Measurements from ENCODE around the gene INTS1.

Gene INTS1

GRCh38 chr7:1437155-1437880, 66.9 kb downstream of the INTS1 start:
- H3K9ac ChIP-seq (ENCODE audit: low read length), result no peak overlapping the region
- no peak overlapping the region for H3K27ac ChIP-seq (ENCODE audit: low read depth, low read length)
- H3K36me3 ChIP-seq (ENCODE audit: insufficient read depth, low read length), result no peaks in the 10 kb centered on the region
- H3K4me1 ChIP-seq (ENCODE audit: insufficient read depth, low read length), result no peaks in the 10 kb centered on the region
- H3K4me3 ChIP-seq (ENCODE audit: low read depth in 1 of 2, low read length in 2 of 2), result no peak overlapping the region
- H3K27me3 ChIP-seq (ENCODE audit: control insufficient read depth in 1 of 2, insufficient read depth in 2 of 2, low read length in 2 of 2), result no peaks in the 10 kb centered on the region
- H3K9me3 ChIP-seq (ENCODE audit: low read length), result no peaks in the 10 kb centered on the region

GRCh38 chr7:1436608-1437007, 67.6 kb downstream of the INTS1 start:
- no peaks in the 10 kb centered on the region for H3K9me3 ChIP-seq (ENCODE audit: low read length)
- no peaks in the 10 kb centered on the region for H3K27me3 ChIP-seq (ENCODE audit: control insufficient read depth in 1 of 2, insufficient read depth in 2 of 2, low read length in 2 of 2)
- no peak overlapping the region for H3K4me3 ChIP-seq (ENCODE audit: low read depth in 1 of 2, low read length in 2 of 2)
- no peaks in the 10 kb centered on the region for H3K4me1 ChIP-seq (ENCODE audit: insufficient read depth, low read length)
- H3K27ac ChIP-seq (ENCODE audit: low read depth, low read length), result no peak overlapping the region
- H3K9ac ChIP-seq (ENCODE audit: low read length), result no peak overlapping the region
- H3K36me3 ChIP-seq (ENCODE audit: insufficient read depth, low read length), result no peaks in the 10 kb centered on the region

- Histone ChIP-seq H3K9me3 (ENCODE audit: low read length) (no peaks in the 10 kb centered on the region), H3K4me3 (ENCODE audit: low read depth in 1 of 2, low read length in 2 of 2) (no peak overlapping the region), H3K27me3 (ENCODE audit: control insufficient read depth in 1 of 2, insufficient read depth in 2 of 2, low read length in 2 of 2) (peaks cover 0 to 3% of the 10 kb centered on the region in 2 donors), H3K27ac (ENCODE audit: low read depth, low read length) (no peak overlapping the region), H3K9ac (ENCODE audit: low read length) (no peak overlapping the region), H3K4me1 (ENCODE audit: insufficient read depth, low read length) (no peaks in the 10 kb centered on the region), H3K36me3 (ENCODE audit: insufficient read depth, low read length) (no peaks in the 10 kb centered on the region)
Measured at GRCh38 chr7:1434891-1435670, 69.1 kb downstream of the INTS1 start.

- Histone ChIP-seq H3K27me3 (ENCODE audit: control insufficient read depth in 1 of 2, insufficient read depth in 2 of 2, low read length in 2 of 2) (peaks cover 0 to 11% of the 10 kb centered on the region in 2 donors), H3K9me3 (ENCODE audit: low read length) (no peaks in the 10 kb centered on the region), H3K27ac (ENCODE audit: low read depth, low read length) (no peak overlapping the region), H3K9ac (ENCODE audit: low read length) (no peak overlapping the region), H3K4me1 (ENCODE audit: insufficient read depth, low read length) (no peaks in the 10 kb centered on the region), H3K4me3 (ENCODE audit: low read depth in 1 of 2, low read length in 2 of 2) (no peak overlapping the region), H3K36me3 (ENCODE audit: insufficient read depth, low read length) (no peaks in the 10 kb centered on the region)
Measured at GRCh38 chr7:1434165-1434718, 69.9 kb downstream of the INTS1 start.

GRCh38 chr7:1433128-1433920, 70.9 kb downstream of the INTS1 start:
- Histone ChIP-seq H3K27me3 (ENCODE audit: control insufficient read depth in 1 of 2, insufficient read depth in 2 of 2, low read length in 2 of 2) (peaks cover 0 to 14% of the 10 kb centered on the region in 2 donors), H3K4me3 (ENCODE audit: low read depth in 1 of 2, low read length in 2 of 2) (no peak overlapping the region), H3K4me1 (ENCODE audit: insufficient read depth, low read length) (no peaks in the 10 kb centered on the region), H3K36me3 (ENCODE audit: insufficient read depth, low read length) (no peaks in the 10 kb centered on the region), H3K27ac (ENCODE audit: low read depth, low read length) (no peak overlapping the region), H3K9me3 (ENCODE audit: low read length) (no peaks in the 10 kb centered on the region), H3K9ac (ENCODE audit: low read length) (no peak overlapping the region)

GRCh38 chr7:1432411-1433082, 71.6 kb downstream of the INTS1 start:
- no peaks in the 10 kb centered on the region for H3K4me1 ChIP-seq (ENCODE audit: insufficient read depth, low read length)
- H3K36me3 ChIP-seq (ENCODE audit: insufficient read depth, low read length), result no peaks in the 10 kb centered on the region
- H3K27ac ChIP-seq (ENCODE audit: low read depth, low read length), result no peak overlapping the region
- peaks cover 0 to 14% of the 10 kb centered on the region in 2 donors for H3K27me3 ChIP-seq (ENCODE audit: control insufficient read depth in 1 of 2, insufficient read depth in 2 of 2, low read length in 2 of 2)
- no peaks in the 10 kb centered on the region for H3K9me3 ChIP-seq (ENCODE audit: low read length)
- no peak overlapping the region for H3K4me3 ChIP-seq (ENCODE audit: low read depth in 1 of 2, low read length in 2 of 2)
- H3K9ac ChIP-seq (ENCODE audit: low read length), result no peak overlapping the region

- Histone ChIP-seq H3K36me3 (ENCODE audit: insufficient read depth, low read length) (no peaks in the 10 kb centered on the region), H3K9ac (ENCODE audit: low read length) (no peak overlapping the region), H3K4me1 (ENCODE audit: insufficient read depth, low read length) (no peaks in the 10 kb centered on the region), H3K27ac (ENCODE audit: low read depth, low read length) (no peak overlapping the region), H3K9me3 (ENCODE audit: low read length) (no peaks in the 10 kb centered on the region), H3K4me3 (ENCODE audit: low read depth in 1 of 2, low read length in 2 of 2) (no peak overlapping the region), H3K27me3 (ENCODE audit: control insufficient read depth in 1 of 2, insufficient read depth in 2 of 2, low read length in 2 of 2) (peaks cover 0 to 14% of the 10 kb centered on the region in 2 donors)
Measured at GRCh38 chr7:1431634-1432380, 72.4 kb downstream of the INTS1 start.

GRCh38 chr7:1431226-1431625, 73.0 kb downstream of the INTS1 start:
- H3K4me3 ChIP-seq (ENCODE audit: low read depth in 1 of 2, low read length in 2 of 2), result no peak overlapping the region
- no peaks in the 10 kb centered on the region for H3K36me3 ChIP-seq (ENCODE audit: insufficient read depth, low read length)
- H3K9me3 ChIP-seq (ENCODE audit: low read length), result no peaks in the 10 kb centered on the region
- no peak overlapping the region for H3K27ac ChIP-seq (ENCODE audit: low read depth, low read length)
- no peaks in the 10 kb centered on the region for H3K4me1 ChIP-seq (ENCODE audit: insufficient read depth, low read length)
- no peak overlapping the region for H3K9ac ChIP-seq (ENCODE audit: low read length)
- peaks cover 0 to 14% of the 10 kb centered on the region in 2 donors for H3K27me3 ChIP-seq (ENCODE audit: control insufficient read depth in 1 of 2, insufficient read depth in 2 of 2, low read length in 2 of 2)

- H3K27ac ChIP-seq (ENCODE audit: low read depth, low read length), result no peak overlapping the region
- no peak overlapping the region for H3K4me3 ChIP-seq (ENCODE audit: low read depth in 1 of 2, low read length in 2 of 2)
- H3K4me1 ChIP-seq (ENCODE audit: insufficient read depth, low read length), result no peaks in the 10 kb centered on the region
- H3K27me3 ChIP-seq (ENCODE audit: control insufficient read depth in 1 of 2, insufficient read depth in 2 of 2, low read length in 2 of 2), result peaks cover 0 to 14% of the 10 kb centered on the region in 2 donors
- no peak overlapping the region for H3K9ac ChIP-seq (ENCODE audit: low read length)
- H3K9me3 ChIP-seq (ENCODE audit: low read length), result no peaks in the 10 kb centered on the region
- no peaks in the 10 kb centered on the region for H3K36me3 ChIP-seq (ENCODE audit: insufficient read depth, low read length)
Measured at GRCh38 chr7:1430056-1430845, 73.9 kb downstream of the INTS1 start.

All from muscle layer of colon (tissue), 2 donors.